GM19468 (cell line): Measurements from ENCODE around the gene TMEM232.
"Not testable (repeated sequence)": the region's sequence is repeated elsewhere in the genome, so short reads cannot be mapped to it uniquely, and the experiment has no call there.

Experiments
- ATAC-seq: cut with Tn5 transposase; IDR thresholded peaks from one replicate; pipeline ENCODE4 v1.9.1; 2021; ENCODE audit warnings: mild to moderate bottlenecking, moderate library complexity, moderate number of reproducible peaks; ENCODE audit not compliant: unreplicated experiment; ENCODE audit errors: extremely low read depth

The TMEM232 gene

GRCh38 chr5:110544603-110545002 lies 181.9 kb downstream of the TMEM232 start:
- ATAC-seq, result no peak

GRCh38 chr5:110542949-110543348 lies 183.5 kb downstream of the TMEM232 start:
- ATAC-seq, result no peak

GRCh38 chr5:110536120-110537115 lies 190.1 kb downstream of the TMEM232 start:
- no peak for ATAC-seq

- not testable (repeated sequence) for ATAC-seq
Observed at GRCh38 chr5:110535146-110535545, 191.3 kb downstream of the TMEM232 start.

GRCh38 chr5:110525762-110526161 lies 200.7 kb downstream of the TMEM232 start:
- no peak for ATAC-seq

- no peak for ATAC-seq
Observed at GRCh38 chr5:110517396-110517795, 209.1 kb downstream of the TMEM232 start.

GRCh38 chr5:110514030-110514429 lies 212.4 kb downstream of the TMEM232 start:
- no peak for ATAC-seq

- ATAC-seq, result no peak
Observed at GRCh38 chr5:110512266-110512665, 214.2 kb downstream of the TMEM232 start.

- ATAC-seq, result no peak
Observed at GRCh38 chr5:110510146-110510545, 216.3 kb downstream of the TMEM232 start.

- ATAC-seq, result no peak
Observed at GRCh38 chr5:110507972-110508371, 218.5 kb downstream of the TMEM232 start.

GRCh38 chr5:110506378-110506777 lies 220.1 kb downstream of the TMEM232 start:
- no peak for ATAC-seq

- ATAC-seq, result no peak
Observed at GRCh38 chr5:110496276-110496675, 230.2 kb downstream of the TMEM232 start.

- ATAC-seq, result no peak
Observed at GRCh38 chr5:110492446-110492845, 234.0 kb downstream of the TMEM232 start.

GRCh38 chr5:110478895-110479294 lies 247.6 kb downstream of the TMEM232 start:
- no peak for ATAC-seq

GRCh38 chr5:110477911-110478310 lies 248.6 kb downstream of the TMEM232 start:
- no peak for ATAC-seq

- no peak for ATAC-seq
Observed at GRCh38 chr5:110476164-110476563, 250.3 kb downstream of the TMEM232 start.

GRCh38 chr5:110475529-110475928 lies 250.9 kb downstream of the TMEM232 start:
- no peak for ATAC-seq

GRCh38 chr5:110469486-110469885 lies 257.0 kb downstream of the TMEM232 start:
- no peak for ATAC-seq

GRCh38 chr5:110463106-110463505 lies 263.4 kb downstream of the TMEM232 start:
- no peak for ATAC-seq

GRCh38 chr5:110460837-110461236 lies 265.6 kb downstream of the TMEM232 start:
- no peak for ATAC-seq

GRCh38 chr5:110458313-110458712 lies 268.2 kb downstream of the TMEM232 start:
- no peak for ATAC-seq

- ATAC-seq, result no peak
Observed at GRCh38 chr5:110442856-110443255, 283.6 kb downstream of the TMEM232 start.
